CD14-positive monocyte (primary cell): ENCODE data around the gene ATP6V0E1. TPM values are rescaled to one million over a fixed set of nuclear protein-coding genes. Genes with fewer than 3 reads are reported as not detected.

Source experiments
- DNase-seq, 3 donors: peaks; one replicate each; pipeline ENCODE4 v3.0.0-alpha.2; 2011 to 2022
- H2AFZ ChIP-seq: 2 replicates; pipeline ENCODE4 v1.6.0; 2012; ENCODE audit warnings: mild to moderate bottlenecking, low read depth, low read length, inconsistent platforms; ENCODE audit not compliant: insufficient read depth, poor library complexity, severe bottlenecking
- H3K27ac ChIP-seq, 2 donors: 1 replicate in 1 of 2; 2 replicates in 1 of 2; pipeline ENCODE4 v1.5.1; 2012 to 2013; ENCODE audit warnings: low read length in 2 of 2, control low read depth in 1 of 2, inconsistent platforms in 1 of 2, low read depth in 1 of 2, mild to moderate bottlenecking in 1 of 2
- H3K27me3 ChIP-seq, 2 donors: one replicate each; pipeline versions ENCODE4 v1.6.0 to v1.6.1; 2011 to 2013; ENCODE audit warnings: low read length in 2 of 2; ENCODE audit not compliant: control insufficient read depth in 2 of 2, insufficient read depth in 2 of 2
- H3K36me3 ChIP-seq, 2 donors: replicated peaks in 1 of 2; 1 replicate in 1 of 2; 2 replicates in 1 of 2; pipeline versions ENCODE4 v1.5.1 to v1.6.1; 2012 to 2013; ENCODE audit warnings: low read length in 2 of 2, control low read depth in 1 of 2, inconsistent platforms in 1 of 2, mild to moderate bottlenecking in 1 of 2; ENCODE audit not compliant: insufficient read depth in 2 of 2, control insufficient read depth in 1 of 2
- H3K4me1 ChIP-seq, 2 donors: 1 replicate in 1 of 2; 2 replicates in 1 of 2; pipeline versions ENCODE4 v1.5.1 to v1.6.1; 2012 to 2013; ENCODE audit warnings: low read length in 2 of 2, control low read depth in 1 of 2, inconsistent platforms in 1 of 2, mild to moderate bottlenecking in 1 of 2, moderate library complexity in 1 of 2; ENCODE audit not compliant: insufficient read depth in 2 of 2, control insufficient read depth in 1 of 2
- H3K4me2 ChIP-seq: replicated peaks from 2 replicates; pipeline ENCODE3; 2012; ENCODE audit warnings: low read length, moderate library complexity, mild to moderate bottlenecking; ENCODE audit not compliant: poor library complexity, severe bottlenecking; ENCODE audit errors: extremely low read depth
- H3K4me3 ChIP-seq, 3 experiments: fragments of 200-600 bp in 1 of 3; sonication (generic) in 1 of 3; replicated peaks in 1 of 3; 1 replicate in 2 of 3; 2 replicates in 1 of 3; pipeline ENCODE4 v1.5.1; 2011 to 2013; ENCODE audit warnings: low read length in 3 of 3, mild to moderate bottlenecking in 3 of 3, control low read depth in 2 of 3, low read depth in 2 of 3, inconsistent platforms in 1 of 3, moderate library complexity in 1 of 3
- H3K79me2 ChIP-seq: 2 replicates; pipeline ENCODE4 v1.6.0; 2012; ENCODE audit warnings: mild to moderate bottlenecking, control low read depth, inconsistent platforms, low read length, moderate library complexity; ENCODE audit not compliant: insufficient read depth
- H3K9ac ChIP-seq: 2 replicates; pipeline ENCODE4 v1.6.0; 2017; ENCODE audit warnings: low read length, mild to moderate bottlenecking; ENCODE audit not compliant: insufficient read depth, poor library complexity, severe bottlenecking
- H3K9me3 ChIP-seq, 2 donors: replicated peaks in 1 of 2; 1 replicate in 1 of 2; 2 replicates in 1 of 2; pipeline versions ENCODE4 v1.5.1 to v1.6.1; 2012 to 2013; ENCODE audit warnings: low read length in 2 of 2, control low read depth in 1 of 2; ENCODE audit not compliant: control insufficient read depth in 1 of 2, insufficient read depth in 1 of 2
- H4K20me1 ChIP-seq: 2 replicates; pipeline ENCODE4 v1.6.0; 2012; ENCODE audit warnings: mild to moderate bottlenecking, low read length, control low read depth, moderate library complexity; ENCODE audit not compliant: insufficient read depth
- H3K27ac Mint-ChIP-seq, 7 donors: one replicate each; pipeline ENCODE4 v1.8.0; 2020; ENCODE audit warnings: mild to moderate bottlenecking in 7 of 7, mixed read lengths in 7 of 7, moderate library complexity in 6 of 7, inconsistent platforms in 2 of 7
- H3K27me3 Mint-ChIP-seq, 3 donors: one replicate each; pipeline ENCODE4 v1.8.0; 2021 to 2022; ENCODE audit warnings: low read depth in 3 of 3, mild to moderate bottlenecking in 3 of 3, mixed read lengths in 3 of 3, moderate library complexity in 3 of 3, inconsistent platforms in 1 of 3
- H3K36me3 Mint-ChIP-seq, 2 donors: one replicate each; pipeline ENCODE4 v1.8.0; 2020; ENCODE audit warnings: mixed read lengths in 2 of 2, inconsistent platforms in 1 of 2, mild to moderate bottlenecking in 1 of 2
- H3K4me1 Mint-ChIP-seq: one replicate; pipeline ENCODE4 v1.8.0; 2020; ENCODE audit warnings: mild to moderate bottlenecking, mixed read lengths
- H3K4me3 Mint-ChIP-seq, 2 donors: one replicate each; pipeline ENCODE4 v1.8.0; 2020; ENCODE audit warnings: mild to moderate bottlenecking in 2 of 2, mixed read lengths in 2 of 2, moderate library complexity in 1 of 2
- H3K9me3 Mint-ChIP-seq, 7 donors: one replicate each; pipeline ENCODE4 v1.8.0; 2020 to 2022; ENCODE audit warnings: mixed read lengths in 7 of 7, mild to moderate bottlenecking in 6 of 7, moderate library complexity in 6 of 7, inconsistent platforms in 2 of 7
- CTCF ChIP-seq: fragments of 200-600 bp; IDR thresholded peaks from one replicate; pipeline ENCODE4 v1.8.0; 2022; ENCODE audit warnings: antibody characterized with exemption, mild to moderate bottlenecking
- WGBS: methylation state at CpG from one replicate; pipeline ENCODE4 v1.1.5; 2013; ENCODE audit warnings: missing lambda C conversion rate; ENCODE audit not compliant: insufficient coverage; 5-methylcytosine and 5-hydroxymethylcytosine counted together
- intact Hi-C, 2 donors: fragments of 100-400 bp; cut with micrococcal nuclease; formaldehyde crosslinking; loops; one replicate each; pipeline versions ENCODE4 v1.15.0 to v1.15.1; 2023
- polyA plus RNA-seq, 3 donors: library from polyadenylated mRNA; depleted of rRNA in 1 of 3; unstranded in 2 of 3; stranded (reverse) in 1 of 3; fragments of 300-500 nt in 2 of 3; fragments of >200 nt in 1 of 3; fragmentation: Illumina TruSeq in 2 of 3; gene quantifications; 1 replicate in 2 of 3; 2 replicates in 1 of 3; pipeline ENCODE4 v1.2.3, GENCODE V29; 2012 to 2021

Gene ATP6V0E1
- polyA plus RNA-seq, 3 donors: 216 to 760 (median 698) TPM

- H3K27ac Mint-ChIP-seq: no peak overlapping the region
- Histone ChIP-seq H3K36me3 (peaks cover 10 to 36% of the 10 kb centered on the region in 2 donors), H3K27ac (no peak overlapping the region), H3K79me2 (no peaks in the 10 kb centered on the region), H3K9me3 (no peaks in the 10 kb centered on the region), H3K27me3 (no peaks in the 10 kb centered on the region), H3K4me1 (no peaks in the 10 kb centered on the region), H3K4me2 (no peak overlapping the region), H3K9ac (no peak overlapping the region), H4K20me1 (no peaks in the 10 kb centered on the region), H2AFZ (no peak overlapping the region), H3K4me3 (no peak overlapping the region)
- H3K4me1 Mint-ChIP-seq: no peaks in the 10 kb centered on the region
- no peak for TF ChIP-seq CTCF
- H3K4me3 Mint-ChIP-seq: no peak overlapping the region
- 86% methylated on average over 1 of the region's 4 CpGs for WGBS
- peaks cover 0 to 1% (median 0%) of the 10 kb centered on the region in 7 donors for H3K9me3 Mint-ChIP-seq
- H3K36me3 Mint-ChIP-seq: peaks cover 52 to 68% of the 10 kb centered on the region in 2 donors
- H3K27me3 Mint-ChIP-seq: peaks cover 0 to 2% (median 0%) of the 10 kb centered on the region in 3 donors
- no peak for DNase-seq
- intact Hi-C loops: no loop called here
These were observed 42.5 kb upstream of the ATP6V0E1 start for GRCh38 chr5:172941067-172941516.

GRCh38 chr5:172942556-172942955 lies 41.0 kb upstream of the ATP6V0E1 start:
- DNase-seq: no peak
- no peaks in the 10 kb centered on the region for H4K20me1 ChIP-seq
- H3K4me3 ChIP-seq: no peak overlapping the region
- H3K4me2 ChIP-seq: no peak overlapping the region
- Mint-ChIP-seq H3K27ac (no peak overlapping the region), H3K4me1 (no peaks in the 10 kb centered on the region), H3K4me3 (no peak overlapping the region), H3K9me3 (peaks cover 0 to 1% (median 0%) of the 10 kb centered on the region in 7 donors), H3K27me3 (peaks cover 0 to 2% (median under 1%) of the 10 kb centered on the region in 3 donors), H3K36me3 (peaks cover 50 to 66% of the 10 kb centered on the region in 2 donors)
- WGBS: 98% methylated on average over 11 of the region's 11 CpGs
- no peak for TF ChIP-seq CTCF
- H3K79me2 ChIP-seq: no peaks in the 10 kb centered on the region
- H3K27me3 ChIP-seq: no peaks in the 10 kb centered on the region
- intact Hi-C loops: no loop called here
- H3K4me1 ChIP-seq: no peaks in the 10 kb centered on the region
- peaks cover 11 to 38% of the 10 kb centered on the region in 2 donors for H3K36me3 ChIP-seq
- no peak overlapping the region for H2AFZ ChIP-seq
- no peaks in the 10 kb centered on the region for H3K9me3 ChIP-seq
- no peak overlapping the region for H3K27ac ChIP-seq
- no peak overlapping the region for H3K9ac ChIP-seq
